Measurements from ENCODE around the gene CELF4. TPM values are rescaled to one million over a fixed set of nuclear protein-coding genes. Genes with fewer than 3 reads are reported as not detected.

Gene CELF4
- total and polyA plus RNA-seq, 10 donors, result 0.46 to 3.5 (median 0.78) TPM

GRCh38 chr18:37481072-37481471, 84.5 kb downstream of the CELF4 start:
- 72 to 88% (median 81%) methylated on average over 4 of the region's 4 CpGs for WGBS, 5 donors
- no peak for DNase-seq
- no peak overlapping the region for H3K27ac ChIP-seq
- H3K9me3 ChIP-seq, result no peaks in the 10 kb centered on the region
- H3K36me3 ChIP-seq, result no peaks in the 10 kb centered on the region
- no peak overlapping the region for H3K4me3 ChIP-seq
- TF ChIP-seq POLR2AphosphoS5 (IDR thresholded peaks at IDR 0.05) (no peak), CTCF (IDR thresholded peaks at IDR 0.05 in 8 of 11, conservative IDR thresholded peaks at IDR 0.05 in 3 of 11) (no peak), POLR2A (IDR thresholded peaks at IDR 0.05) (no peak)
- intact Hi-C loops (cut with DNase I; ENCODE audit: low total_unique reads), result no loop called here
- H3K27me3 ChIP-seq (replicated peaks in 1 of 7), result peaks cover 0 to 41% (median 11%) of the 10 kb centered on the region in 7 donors
- H3K4me1 ChIP-seq, result peaks cover 0 to 12% (median 7%) of the 10 kb centered on the region in 6 donors

- Histone ChIP-seq H3K4me3 (no peak overlapping the region), H3K9me3 (no peaks in the 10 kb centered on the region), H3K4me1 (no peaks in the 10 kb centered on the region), H3K27me3 (replicated peaks in 1 of 7) (peaks cover 0 to 12% (median 0%) of the 10 kb centered on the region in 7 donors), H3K27ac (no peak overlapping the region), H3K36me3 (no peaks in the 10 kb centered on the region)
- intact Hi-C loops (cut with DNase I; ENCODE audit: low total_unique reads), result no loop called here
- WGBS, 5 donors, result 66 to 79% (median 72%) methylated on average over 22 of the region's 22 CpGs
- TF ChIP-seq POLR2A (IDR thresholded peaks at IDR 0.05), result no peak
- TF ChIP-seq CTCF (IDR thresholded peaks at IDR 0.05 in 8 of 11, conservative IDR thresholded peaks at IDR 0.05 in 3 of 11), result no peak
- TF ChIP-seq POLR2AphosphoS5 (IDR thresholded peaks at IDR 0.05), result no peak
- DNase-seq, result no peak
These were observed 88.8 kb downstream of the CELF4 start for GRCh38 chr18:37476611-37477295.

GRCh38 chr18:37476182-37476581, 89.4 kb downstream of the CELF4 start:
- 25 to 38% (median 31%) methylated on average over 6 of the region's 6 CpGs for WGBS, 5 donors
- DNase-seq, result no peak
- H3K4me3 ChIP-seq, result no peak overlapping the region
- no peaks in the 10 kb centered on the region for H3K4me1 ChIP-seq
- intact Hi-C loops (cut with DNase I; ENCODE audit: low total_unique reads), result no loop called here
- H3K36me3 ChIP-seq, result no peaks in the 10 kb centered on the region
- no peaks in the 10 kb centered on the region for H3K9me3 ChIP-seq
- TF ChIP-seq POLR2AphosphoS5 (IDR thresholded peaks at IDR 0.05) (no peak), CTCF (IDR thresholded peaks at IDR 0.05 in 8 of 11, conservative IDR thresholded peaks at IDR 0.05 in 3 of 11) (peak in 8 of 11 experiments; percentile 33 to 60 (median 50))
- peaks cover 0 to 14% (median 0%) of the 10 kb centered on the region in 7 donors for H3K27me3 ChIP-seq (replicated peaks in 1 of 7)
- H3K27ac ChIP-seq, result no peak overlapping the region

- TF ChIP-seq CTCF (IDR thresholded peaks at IDR 0.05 in 8 of 11, conservative IDR thresholded peaks at IDR 0.05 in 3 of 11), result no peak
- no peak for TF ChIP-seq POLR2A (IDR thresholded peaks at IDR 0.05)
- no peak for TF ChIP-seq POLR2AphosphoS5 (IDR thresholded peaks at IDR 0.05)
- WGBS, 5 donors, result 63 to 71% (median 65%) methylated on average over 8 of the region's 8 CpGs
- Histone ChIP-seq H3K4me1 (no peaks in the 10 kb centered on the region), H3K9me3 (no peaks in the 10 kb centered on the region), H3K27ac (no peak overlapping the region), H3K4me3 (no peak overlapping the region), H3K36me3 (no peaks in the 10 kb centered on the region), H3K27me3 (replicated peaks in 1 of 7) (peaks cover 0 to 15% (median 0%) of the 10 kb centered on the region in 7 donors)
- DNase-seq, result no peak
- intact Hi-C loops (cut with DNase I; ENCODE audit: low total_unique reads), result no loop called here
These were observed 92.3 kb downstream of the CELF4 start for GRCh38 chr18:37473195-37473840.

All from spleen (tissue), 11 donors.